Right lobe of liver (tissue), 6 donors: ENCODE measurements around the gene DIS3L2. TPM values are rescaled to one million over a fixed set of nuclear protein-coding genes. Genes with fewer than 3 reads are reported as not detected.
"Not testable (repeated sequence)": the region's sequence is repeated elsewhere in the genome, so short reads cannot be mapped to it uniquely, and the experiment has no call there.

ENCODE experiments used
- ATAC-seq, 4 donors: fragments of 200-7000 bp; cut with Tn5 transposase; one replicate each; pipeline ENCODE4 v1.9.1; 2020; ENCODE audit warnings: mild to moderate bottlenecking in 4 of 4, moderate library complexity in 4 of 4
- DNase-seq, 3 donors: peaks; one replicate each; pipeline ENCODE4 v3.0.0-alpha.2; 2020
- H3K27ac ChIP-seq, 3 donors: fragments of 200-600 bp; one replicate each; pipeline ENCODE4 v1.8.0; 2022
- H3K27me3 ChIP-seq, 2 donors: fragments of 200-600 bp; one replicate each; pipeline ENCODE4 v1.8.0; 2022
- H3K36me3 ChIP-seq, 4 donors: fragments of 200-600 bp; sonication (generic) in 1 of 4; one replicate each; pipeline versions ENCODE4 v1.5.1 to v1.8.0; 2017 to 2022; ENCODE audit warnings: control low read depth in 1 of 4
- H3K4me1 ChIP-seq, 4 donors: fragments of 200-600 bp; sonication (generic) in 1 of 4; one replicate each; pipeline versions ENCODE4 v1.5.1 to v1.8.0; 2017 to 2022; ENCODE audit warnings: control low read depth in 1 of 4
- H3K4me3 ChIP-seq, 3 donors: fragments of 200-600 bp; one replicate each; pipeline ENCODE4 v1.8.0; 2022
- H3K9me3 ChIP-seq, 4 donors: fragments of 200-600 bp; sonication (generic) in 1 of 4; one replicate each; pipeline versions ENCODE4 v1.5.1 to v1.8.0; 2017 to 2022; ENCODE audit warnings: control low read depth in 1 of 4
- POLR2A ChIP-seq: fragments of 450-650 bp; IDR thresholded peaks from one replicate; pipeline ENCODE4 v1.6.1; 2017; ENCODE audit warnings: antibody characterized with exemption, mild to moderate bottlenecking
- WGBS: methylation state at CpG from one replicate; pipeline ENCODE4 v1.1.6; 2018; ENCODE audit warnings: low coverage, low lambda C conversion rate; ENCODE audit not compliant: insufficient coverage; ENCODE audit errors: missing lambda C conversion rate; 5-methylcytosine and 5-hydroxymethylcytosine counted together
- intact Hi-C, 2 donors: fragments of 100-400 bp; cut with DNase I; formaldehyde crosslinking; loops; one replicate each; pipeline versions ENCODE4 v1.11.2 to v1.14.1; 2022
- total RNA-seq, 6 experiments: library from RNA; depleted of rRNA in 2 of 6; stranded (reverse); fragments of >200 nt in 2 of 6; fragmentation: NEBNext Ultra II Directional in 3 of 6; extraction: Animal tissue kit (Norgen Biotek cat#: 25700) in 3 of 6; gene quantifications; one replicate each; pipeline versions ENCODE4 v1.1.0 to v1.2.4, GENCODE V29; 2016 to 2023
- TF ChIP-seq, protein P1 (sequence below), 4 donors: fragments of 200-600 bp in 3 of 4; fragments of 450-650 bp in 1 of 4; IDR thresholded peaks; one replicate each; pipeline versions ENCODE4 v1.5.1 to v1.8.0; 2016 to 2022; ENCODE audit warnings: antibody characterized with exemption in 4 of 4, mild to moderate bottlenecking in 2 of 4
- donor health status: DM: no; HTN: yes; CAD: no.
- donor health status: DM: no; HTN: no; CAD: no.
- donor health status: DM: no; HTN: no; CAD: no.
- donor health status: DM: no; HTN: yes; CAD: no.
- donor health status: DM: no; HTN: yes; CAD: no.

DIS3L2 gene
- total RNA-seq, 6 experiments from 2014 or later, result 8.1 to 22.3 (median 16.7) TPM

DNA sequence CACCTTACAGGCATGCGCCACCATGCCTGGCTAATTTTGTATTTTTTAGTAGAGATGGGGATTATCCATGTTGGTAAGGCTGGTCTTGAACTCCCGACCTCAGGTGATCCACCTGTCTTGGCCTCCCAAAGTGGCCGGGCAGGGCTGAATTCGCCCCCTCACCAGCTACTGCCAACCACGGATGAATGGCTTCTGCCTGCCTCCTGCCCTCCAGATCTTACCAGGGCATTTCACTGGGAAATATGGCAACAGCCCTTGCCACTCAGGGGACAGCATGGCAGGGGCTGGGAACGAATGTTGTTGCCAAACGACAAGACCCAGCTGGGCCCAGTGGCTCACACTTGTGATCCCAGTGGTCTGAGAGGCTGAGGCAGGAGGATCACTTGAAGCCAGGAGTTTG lies 415.2 kb downstream of the DIS3L2 start:
- ATAC-seq (no peak), DNase-seq (no peak)
- Histone ChIP-seq H3K36me3 (no peaks in the 10 kb centered on the region), H3K4me1 (no peaks in the 10 kb centered on the region), H3K4me3 (no peak overlapping the region), H3K27me3 (no peaks in the 10 kb centered on the region), H3K27ac (no peak overlapping the region), H3K9me3 (no peaks in the 10 kb centered on the region)
- intact Hi-C loops, result no loop called here
- TF ChIP-seq, protein P1, sequence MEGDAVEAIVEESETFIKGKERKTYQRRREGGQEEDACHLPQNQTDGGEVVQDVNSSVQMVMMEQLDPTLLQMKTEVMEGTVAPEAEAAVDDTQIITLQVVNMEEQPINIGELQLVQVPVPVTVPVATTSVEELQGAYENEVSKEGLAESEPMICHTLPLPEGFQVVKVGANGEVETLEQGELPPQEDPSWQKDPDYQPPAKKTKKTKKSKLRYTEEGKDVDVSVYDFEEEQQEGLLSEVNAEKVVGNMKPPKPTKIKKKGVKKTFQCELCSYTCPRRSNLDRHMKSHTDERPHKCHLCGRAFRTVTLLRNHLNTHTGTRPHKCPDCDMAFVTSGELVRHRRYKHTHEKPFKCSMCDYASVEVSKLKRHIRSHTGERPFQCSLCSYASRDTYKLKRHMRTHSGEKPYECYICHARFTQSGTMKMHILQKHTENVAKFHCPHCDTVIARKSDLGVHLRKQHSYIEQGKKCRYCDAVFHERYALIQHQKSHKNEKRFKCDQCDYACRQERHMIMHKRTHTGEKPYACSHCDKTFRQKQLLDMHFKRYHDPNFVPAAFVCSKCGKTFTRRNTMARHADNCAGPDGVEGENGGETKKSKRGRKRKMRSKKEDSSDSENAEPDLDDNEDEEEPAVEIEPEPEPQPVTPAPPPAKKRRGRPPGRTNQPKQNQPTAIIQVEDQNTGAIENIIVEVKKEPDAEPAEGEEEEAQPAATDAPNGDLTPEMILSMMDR (IDR thresholded peaks at IDR 0.05), result no peak
- no peak for TF ChIP-seq POLR2A
- 71% methylated on average over 5 of the region's 7 CpGs for WGBS

DNA sequence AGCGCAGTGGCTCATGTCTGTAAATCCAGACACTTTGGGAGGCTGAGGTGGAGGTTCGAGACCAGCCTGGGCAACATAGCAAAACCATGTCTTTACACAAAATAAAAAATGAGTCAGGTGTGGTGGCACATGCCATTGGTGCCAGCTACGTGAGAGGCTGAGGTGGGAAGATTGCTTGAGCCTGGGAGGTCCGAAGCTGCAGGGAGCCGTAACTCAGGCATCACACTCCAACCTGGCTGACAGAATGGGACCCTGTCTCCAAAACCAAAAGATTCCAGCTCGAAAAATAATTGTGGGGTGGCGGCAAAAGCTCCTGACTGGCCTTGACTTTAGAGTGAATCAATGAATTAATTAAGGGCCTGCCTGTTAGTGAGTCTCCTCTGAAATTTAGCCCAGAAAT lies 415.8 kb downstream of the DIS3L2 start:
- Histone ChIP-seq H3K27me3 (no peaks in the 10 kb centered on the region), H3K27ac (no peak overlapping the region), H3K4me3 (no peak overlapping the region), H3K4me1 (no peaks in the 10 kb centered on the region), H3K9me3 (no peaks in the 10 kb centered on the region), H3K36me3 (no peaks in the 10 kb centered on the region)
- no peak for TF ChIP-seq POLR2A
- TF ChIP-seq, protein P1 (IDR thresholded peaks at IDR 0.05), result no peak
- ATAC-seq, result no peak
- 81% methylated on average over 4 of the region's 7 CpGs for WGBS
- DNase-seq, result no peak
- intact Hi-C loops, result no loop called here

DNA sequence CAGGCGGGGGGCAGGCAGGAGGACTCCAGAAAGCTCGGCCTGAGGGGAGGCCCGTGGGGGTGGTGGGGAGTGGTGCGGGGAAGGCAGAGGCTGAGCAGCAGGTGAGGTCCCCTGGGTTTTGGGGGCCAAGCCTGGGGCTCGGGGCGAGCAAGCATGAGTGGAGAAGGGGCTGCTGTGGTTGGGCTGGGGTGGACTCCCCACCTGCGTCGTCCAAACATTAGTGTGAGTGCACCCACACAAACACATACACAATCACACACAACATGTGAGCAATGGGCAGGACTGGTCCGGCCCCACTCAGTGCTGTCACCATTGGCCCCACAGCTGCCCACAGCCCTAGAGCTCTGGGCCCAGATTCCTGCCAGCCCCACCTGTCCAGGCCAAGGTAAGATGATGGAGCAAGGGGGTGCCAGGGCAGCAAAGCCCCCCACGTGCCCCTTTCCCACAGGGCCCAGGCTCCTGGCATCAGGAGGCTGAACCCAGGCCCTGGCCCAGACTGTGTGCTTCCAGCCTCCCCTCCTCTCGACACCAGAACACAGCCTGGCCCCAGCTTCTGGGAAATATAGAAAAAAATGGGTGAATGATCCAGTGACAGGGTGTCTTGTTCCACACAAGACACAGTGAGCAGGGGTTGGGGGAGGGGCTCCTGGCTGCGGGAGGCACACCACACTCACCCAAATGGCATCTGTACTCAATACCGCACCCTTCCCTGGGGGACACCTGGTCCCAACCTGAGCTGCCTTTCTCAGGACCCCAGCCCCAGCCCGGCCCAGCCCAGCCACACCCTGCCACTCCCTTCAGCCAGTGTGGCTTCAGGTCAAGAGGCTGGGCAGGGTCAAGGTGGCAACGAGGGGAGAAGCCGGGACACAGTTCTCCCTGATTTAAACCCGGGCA lies 416.6 kb downstream of the DIS3L2 start:
- no peaks in the 10 kb centered on the region for H3K9me3 ChIP-seq
- DNase-seq (no peak), ATAC-seq (no peak)
- no peaks in the 10 kb centered on the region for H3K36me3 ChIP-seq
- intact Hi-C loops, result no loop called here
- H3K27me3 ChIP-seq, result no peaks in the 10 kb centered on the region
- 60% methylated on average over 1 of the region's 17 CpGs for WGBS
- no peak overlapping the region for H3K4me3 ChIP-seq
- no peak overlapping the region for H3K27ac ChIP-seq
- TF ChIP-seq, protein P1 (IDR thresholded peaks at IDR 0.05), result no peak
- TF ChIP-seq POLR2A, result no peak
- no peaks in the 10 kb centered on the region for H3K4me1 ChIP-seq

DNA sequence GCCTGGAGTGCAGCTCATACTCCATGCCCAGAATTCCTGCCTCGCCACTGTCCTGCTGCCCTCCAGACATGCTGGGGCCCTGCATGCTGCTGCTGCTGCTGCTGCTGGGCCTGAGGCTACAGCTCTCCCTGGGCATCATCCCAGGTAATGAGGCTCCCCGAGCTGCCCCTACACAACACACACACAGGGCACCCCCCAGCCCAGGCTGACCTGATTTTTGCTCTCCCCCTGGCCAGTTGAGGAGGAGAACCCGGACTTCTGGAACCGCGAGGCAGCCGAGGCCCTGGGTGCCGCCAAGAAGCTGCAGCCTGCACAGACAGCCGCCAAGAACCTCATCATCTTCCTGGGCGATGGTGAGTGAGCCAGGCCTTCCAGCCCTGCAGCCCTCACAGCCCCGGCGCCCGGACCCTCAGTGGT lies 417.2 kb downstream of the DIS3L2 start, which contains the start of gene ALPP:
Gene ALPP, plus strand, starts transcription at position 17 of the 417 bp plus-strand sequence. Its CDS starts 52 bp downstream, at position 69.
- H3K27ac ChIP-seq, DNase-seq, H3K4me1 ChIP-seq, H3K9me3 ChIP-seq, H3K27me3 ChIP-seq, H3K36me3 ChIP-seq, ATAC-seq, H3K4me3 ChIP-seq, intact Hi-C loops: not testable (repeated sequence)
- WGBS, result 71% methylated on average over 4 of the region's 12 CpGs

DNA sequence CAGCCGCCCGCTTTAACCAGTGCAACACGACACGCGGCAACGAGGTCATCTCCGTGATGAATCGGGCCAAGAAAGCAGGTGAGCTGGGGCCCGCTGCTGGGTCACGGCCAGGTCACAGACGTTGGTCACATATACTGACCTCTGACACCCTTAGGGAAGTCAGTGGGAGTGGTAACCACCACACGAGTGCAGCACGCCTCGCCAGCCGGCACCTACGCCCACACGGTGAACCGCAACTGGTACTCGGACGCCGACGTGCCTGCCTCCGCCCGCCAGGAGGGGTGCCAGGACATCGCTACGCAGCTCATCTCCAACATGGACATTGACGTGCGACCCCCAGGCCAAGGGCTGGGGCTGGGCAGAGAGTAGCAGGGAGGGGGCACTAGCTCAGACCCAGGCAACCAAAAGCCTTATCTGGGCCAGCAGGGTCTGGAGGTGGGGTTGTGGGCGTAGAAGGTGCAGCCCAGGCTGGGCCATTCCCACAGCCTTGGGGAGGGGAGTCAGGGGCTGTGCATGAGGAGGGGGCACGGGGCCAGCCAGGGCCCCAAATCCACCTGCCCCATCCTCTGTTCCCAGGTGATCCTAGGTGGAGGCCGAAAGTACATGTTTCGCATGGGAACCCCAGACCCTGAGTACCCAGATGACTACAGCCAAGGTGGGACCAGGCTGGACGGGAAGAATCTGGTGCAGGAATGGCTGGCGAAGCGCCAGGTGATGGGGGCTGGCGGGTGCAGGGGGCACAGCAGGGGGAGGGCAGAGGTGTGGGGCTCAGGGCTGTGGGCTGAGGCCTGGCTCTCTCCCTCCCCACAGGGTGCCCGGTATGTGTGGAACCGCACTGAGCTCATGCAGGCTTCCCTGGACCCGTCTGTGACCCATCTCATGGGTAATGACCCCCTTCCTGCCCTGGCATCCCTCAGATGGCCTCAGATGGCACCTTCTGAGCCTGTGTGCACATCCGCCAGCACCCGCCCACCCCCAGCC lies 418.4 kb downstream of the DIS3L2 start:
- H3K9me3 ChIP-seq, DNase-seq, H3K36me3 ChIP-seq, H3K4me3 ChIP-seq, H3K27ac ChIP-seq, H3K27me3 ChIP-seq, ATAC-seq, H3K4me1 ChIP-seq, intact Hi-C loops: not testable (repeated sequence)
- WGBS, result 68% methylated on average over 7 of the region's 41 CpGs

DNA sequence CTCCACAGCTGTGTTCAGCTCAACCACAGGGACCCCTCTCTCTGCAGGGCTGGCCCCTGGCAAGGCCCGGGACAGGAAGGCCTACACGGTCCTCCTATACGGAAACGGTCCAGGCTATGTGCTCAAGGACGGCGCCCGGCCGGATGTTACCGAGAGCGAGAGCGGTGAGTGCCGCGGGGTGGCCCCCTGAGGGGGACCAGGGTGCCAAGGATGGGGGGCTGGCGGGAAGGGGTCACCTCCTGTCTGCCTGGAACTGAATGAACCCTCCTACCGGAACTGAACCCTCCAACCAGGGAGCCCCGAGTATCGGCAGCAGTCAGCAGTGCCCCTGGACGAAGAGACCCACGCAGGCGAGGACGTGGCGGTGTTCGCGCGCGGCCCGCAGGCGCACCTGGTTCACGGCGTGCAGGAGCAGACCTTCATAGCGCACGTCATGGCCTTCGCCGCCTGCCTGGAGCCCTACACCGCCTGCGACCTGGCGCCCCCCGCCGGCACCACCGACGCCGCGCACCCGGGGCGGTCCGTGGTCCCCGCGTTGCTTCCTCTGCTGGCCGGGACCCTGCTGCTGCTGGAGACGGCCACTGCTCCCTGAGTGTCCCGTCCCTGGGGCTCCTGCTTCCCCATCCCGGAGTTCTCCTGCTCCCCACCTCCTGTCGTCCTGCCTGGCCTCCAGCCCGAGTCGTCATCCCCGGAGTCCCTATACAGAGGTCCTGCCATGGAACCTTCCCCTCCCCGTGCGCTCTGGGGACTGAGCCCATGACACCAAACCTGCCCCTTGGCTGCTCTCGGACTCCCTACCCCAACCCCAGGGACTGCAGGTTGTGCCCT lies 419.9 kb downstream of the DIS3L2 start:
- H3K4me3 ChIP-seq, ATAC-seq, H3K36me3 ChIP-seq, H3K9me3 ChIP-seq, H3K27me3 ChIP-seq, H3K27ac ChIP-seq, H3K4me1 ChIP-seq, intact Hi-C loops, DNase-seq: not testable (repeated sequence)
- WGBS, result 67% methylated on average over 10 of the region's 59 CpGs
